ENCODE data around the gene ZBTB42.

The ZBTB42 gene

DNA sequence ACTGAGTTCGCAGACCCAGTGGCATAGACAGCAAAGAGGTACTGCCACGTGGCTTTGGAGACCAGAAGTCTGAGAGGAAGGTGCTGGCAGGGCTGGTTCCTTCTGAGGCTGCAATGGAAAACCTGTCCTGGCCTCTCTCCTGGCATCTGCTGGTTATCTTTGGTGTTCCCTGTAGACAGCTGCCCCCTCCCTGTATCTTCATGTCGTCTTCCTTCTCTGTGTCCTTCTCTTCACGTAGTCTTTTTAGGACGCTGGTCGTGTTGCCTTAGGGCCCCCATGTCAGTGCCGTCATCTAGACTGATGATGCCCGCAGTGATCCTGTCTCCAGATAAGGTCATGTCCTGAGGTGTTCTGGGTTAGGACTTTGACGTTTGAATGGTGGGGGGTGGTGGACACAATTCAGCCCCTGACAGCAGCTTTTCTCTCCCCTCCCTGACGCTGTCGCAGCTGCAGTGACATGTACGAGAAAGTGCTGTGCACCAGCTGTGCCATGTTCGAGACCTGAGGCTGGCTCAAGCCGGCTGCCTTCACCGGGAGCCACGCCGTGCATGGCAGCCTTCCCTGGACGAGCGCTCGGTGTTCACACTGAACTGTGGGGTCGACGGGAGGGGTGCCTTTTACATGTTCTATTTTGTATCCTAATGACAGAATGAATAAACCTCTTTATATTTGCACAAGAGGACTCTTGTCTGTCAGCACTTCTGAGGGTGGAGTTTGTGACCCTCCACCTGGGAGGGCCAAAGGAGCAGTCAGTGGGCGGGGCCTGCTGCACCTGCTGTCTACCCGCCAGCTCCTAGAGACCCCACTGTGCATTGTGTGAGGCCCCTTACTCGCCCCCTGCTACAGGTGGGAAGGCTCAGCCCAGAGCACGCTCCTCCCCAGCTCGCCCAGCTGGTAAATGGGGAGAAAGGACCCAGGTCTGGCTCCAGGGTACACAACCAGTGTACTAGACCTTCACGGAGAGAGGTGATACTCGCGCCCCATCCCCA, 41.6 kb upstream of the ZBTB42 start:
- H3K9me3 ChIP-seq (ENCODE audit: control insufficient read depth, low read length): no peaks in the 10 kb centered on the region
- peaks cover 5% of the 10 kb centered on the region for H3K36me3 ChIP-seq (ENCODE audit: control insufficient read depth, insufficient read depth, low read length)
- peaks cover 10% of the 10 kb centered on the region for H3K4me1 ChIP-seq (ENCODE audit: control insufficient read depth, insufficient read depth, low read length)
- no peak overlapping the region for H3K4me3 ChIP-seq (ENCODE audit: low read length)
- H3K9ac ChIP-seq (ENCODE audit: low read length): no peak overlapping the region
- H3K27me3 ChIP-seq (ENCODE audit: control insufficient read depth, insufficient read depth, low read length): no peaks in the 10 kb centered on the region

DNA sequence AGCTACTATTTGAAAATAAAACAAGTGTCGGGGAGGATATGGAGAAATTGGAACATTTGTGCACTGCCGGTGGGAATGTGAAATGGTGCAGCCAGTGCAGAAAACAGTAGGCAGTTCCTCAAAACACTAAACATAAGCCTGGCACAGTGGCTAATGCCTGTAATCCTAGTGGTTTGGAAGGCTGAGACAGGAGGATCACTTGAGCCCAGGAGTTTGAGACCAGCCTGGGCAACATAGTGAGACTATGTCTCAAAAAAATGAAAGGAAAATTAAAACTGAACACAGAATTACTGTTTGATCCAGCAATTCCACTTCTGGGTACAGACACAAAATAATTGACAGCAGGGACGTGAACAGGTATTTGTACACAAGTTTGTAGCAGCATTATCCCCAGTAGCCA, 35.4 kb upstream of the ZBTB42 start:
- H3K4me1 ChIP-seq (ENCODE audit: control insufficient read depth, insufficient read depth, low read length): peaks cover 3% of the 10 kb centered on the region
- H3K9me3 ChIP-seq (ENCODE audit: control insufficient read depth, low read length): no peaks in the 10 kb centered on the region
- H3K9ac ChIP-seq (ENCODE audit: low read length): no peak overlapping the region
- H3K4me3 ChIP-seq (ENCODE audit: low read length): no peak overlapping the region
- no peaks in the 10 kb centered on the region for H3K27me3 ChIP-seq (ENCODE audit: control insufficient read depth, insufficient read depth, low read length)
- H3K36me3 ChIP-seq (ENCODE audit: control insufficient read depth, insufficient read depth, low read length): no peaks in the 10 kb centered on the region

DNA sequence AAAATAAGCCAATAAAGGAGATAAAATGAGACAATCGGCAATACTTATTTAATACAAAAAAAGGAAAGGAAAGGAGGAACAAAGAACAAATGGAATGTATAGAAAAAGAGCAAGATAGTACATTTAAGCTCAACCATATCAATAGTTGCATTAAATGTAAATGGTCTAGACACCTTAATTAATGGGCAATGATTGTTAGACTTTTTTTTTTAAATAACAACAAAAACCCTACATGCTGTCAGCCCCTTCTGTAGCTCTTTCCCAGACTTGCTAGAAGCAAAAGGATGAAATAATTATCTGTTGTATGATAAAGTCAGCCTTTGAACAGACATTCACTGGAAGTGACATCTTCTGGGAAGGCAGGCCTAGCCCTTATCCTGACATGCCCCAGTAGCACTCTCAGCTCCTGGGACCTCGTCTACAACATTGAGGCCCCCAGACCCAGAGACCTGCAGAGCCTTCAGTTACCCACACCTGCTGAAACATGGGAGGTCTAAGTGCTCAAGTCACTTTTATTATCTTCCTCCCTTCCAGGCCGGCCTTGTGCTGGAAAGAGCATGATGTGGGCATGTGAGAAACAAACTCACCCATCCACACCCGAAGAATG, 34.5 kb upstream of the ZBTB42 start:
- Histone ChIP-seq H3K4me1 (ENCODE audit: control insufficient read depth, insufficient read depth, low read length) (peaks cover 3% of the 10 kb centered on the region), H3K9me3 (ENCODE audit: control insufficient read depth, low read length) (no peaks in the 10 kb centered on the region), H3K36me3 (ENCODE audit: control insufficient read depth, insufficient read depth, low read length) (peaks cover 8% of the 10 kb centered on the region), H3K27me3 (ENCODE audit: control insufficient read depth, insufficient read depth, low read length) (no peaks in the 10 kb centered on the region), H3K4me3 (ENCODE audit: low read length) (no peak overlapping the region), H3K9ac (ENCODE audit: low read length) (no peak overlapping the region)

DNA sequence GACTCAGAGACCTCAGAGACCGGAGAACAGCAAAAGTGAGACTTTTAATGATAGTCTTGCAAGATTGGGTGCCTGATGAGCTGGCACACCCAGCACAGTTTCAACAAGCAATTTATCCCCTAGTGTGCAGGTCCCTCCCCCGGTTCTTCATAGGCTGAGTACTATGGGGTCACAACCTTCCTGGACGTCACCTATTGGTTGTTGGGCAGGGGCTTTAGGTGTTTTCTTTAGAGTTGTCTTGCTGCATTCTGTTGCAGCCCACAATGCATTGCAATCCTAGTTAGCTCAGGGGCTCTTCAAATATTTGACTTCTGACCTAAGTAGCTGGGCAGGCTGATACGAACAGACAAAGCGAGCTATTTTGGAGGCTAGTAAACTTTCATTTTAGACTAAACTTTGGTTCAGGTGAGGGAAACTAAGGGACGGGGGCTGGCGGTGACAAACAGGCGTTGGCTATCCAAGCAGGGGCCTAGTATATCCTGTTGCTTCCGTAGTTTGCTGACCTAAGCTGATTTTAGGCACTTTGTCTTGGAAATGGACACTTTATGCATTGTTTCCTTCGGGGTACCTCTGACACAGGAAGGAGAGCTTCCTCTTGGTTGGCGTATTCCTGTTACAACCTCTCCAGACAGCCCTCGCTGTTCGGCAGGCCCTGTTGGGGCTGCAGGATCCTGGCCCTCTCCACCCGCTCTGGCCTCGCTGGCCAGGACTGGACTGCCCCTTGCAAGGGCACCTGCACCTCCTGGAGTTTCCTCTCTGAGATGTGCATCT, 33.9 kb upstream of the ZBTB42 start:
- no peak overlapping the region for H3K4me3 ChIP-seq (ENCODE audit: low read length)
- no peak overlapping the region for H3K9ac ChIP-seq (ENCODE audit: low read length)
- H3K9me3 ChIP-seq (ENCODE audit: control insufficient read depth, low read length): no peaks in the 10 kb centered on the region
- peaks cover 13% of the 10 kb centered on the region for H3K36me3 ChIP-seq (ENCODE audit: control insufficient read depth, insufficient read depth, low read length)
- peaks cover 9% of the 10 kb centered on the region for H3K4me1 ChIP-seq (ENCODE audit: control insufficient read depth, insufficient read depth, low read length)
- H3K27me3 ChIP-seq (ENCODE audit: control insufficient read depth, insufficient read depth, low read length): no peaks in the 10 kb centered on the region

DNA sequence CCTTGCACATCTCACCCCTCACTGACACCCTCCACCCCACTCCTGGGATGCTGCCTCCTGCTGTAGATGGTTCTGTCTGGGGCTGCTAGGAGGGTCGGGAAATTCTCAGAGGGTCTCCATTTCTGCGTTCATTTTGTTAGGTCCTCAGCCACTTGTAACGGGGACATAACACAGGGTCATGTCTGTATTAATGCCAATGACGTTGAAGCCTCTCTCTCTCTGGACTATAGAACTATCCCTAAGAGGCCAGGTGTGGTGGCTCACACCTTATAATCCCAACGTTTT, 33.3 kb upstream of the ZBTB42 start:
- Histone ChIP-seq H3K36me3 (ENCODE audit: control insufficient read depth, insufficient read depth, low read length) (peaks cover 13% of the 10 kb centered on the region), H3K4me1 (ENCODE audit: control insufficient read depth, insufficient read depth, low read length) (peaks cover 12% of the 10 kb centered on the region), H3K4me3 (ENCODE audit: low read length) (no peak overlapping the region), H3K9ac (ENCODE audit: low read length) (no peak overlapping the region), H3K9me3 (ENCODE audit: control insufficient read depth, low read length) (no peaks in the 10 kb centered on the region), H3K27me3 (ENCODE audit: control insufficient read depth, insufficient read depth, low read length) (no peaks in the 10 kb centered on the region)

DNA sequence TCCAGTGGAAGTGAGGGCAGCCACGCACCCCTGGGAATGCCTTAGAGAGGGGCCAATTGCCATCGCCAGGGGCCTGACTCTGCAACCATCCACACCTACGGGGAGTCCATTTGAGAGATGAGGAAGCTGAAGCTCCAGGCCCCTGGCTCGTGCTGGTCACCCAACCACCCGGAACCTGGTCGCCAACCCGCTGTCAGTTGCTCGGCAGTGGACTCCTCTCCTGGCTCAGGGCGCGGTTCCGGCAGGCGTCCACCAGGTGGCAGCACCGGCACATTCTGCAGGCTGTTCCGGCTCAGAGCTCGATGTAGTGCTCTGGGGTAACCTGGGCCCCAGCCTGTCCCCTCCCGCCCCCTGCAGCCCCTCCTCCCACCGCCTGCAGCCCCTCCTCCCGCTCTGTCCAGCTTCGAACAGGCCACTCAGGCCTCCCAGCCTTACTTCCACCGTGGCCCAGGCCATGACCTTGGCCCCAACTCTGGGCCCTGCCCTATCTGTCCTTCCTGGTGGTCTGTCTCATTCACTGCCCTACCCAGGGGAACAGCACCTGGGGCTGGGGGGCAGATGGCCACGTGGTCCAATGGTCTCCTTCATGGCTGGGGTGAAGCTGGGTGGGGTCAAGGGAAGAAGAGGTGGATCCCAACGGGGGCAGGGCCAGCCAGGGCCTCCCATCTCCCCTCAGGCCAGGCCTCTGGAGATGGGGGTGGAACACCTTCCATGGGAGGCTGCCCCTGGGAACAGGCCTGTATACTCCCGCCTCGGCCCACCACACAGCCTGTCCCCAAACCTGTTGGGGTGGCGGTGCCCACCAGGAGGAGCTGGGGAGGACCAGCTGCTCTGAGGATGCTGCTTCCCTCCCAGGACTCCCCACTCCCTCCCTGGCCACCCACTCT, 32.2 kb upstream of the ZBTB42 start:
- no peak overlapping the region for H3K9ac ChIP-seq (ENCODE audit: low read length)
- no peaks in the 10 kb centered on the region for H3K9me3 ChIP-seq (ENCODE audit: control insufficient read depth, low read length)
- peaks cover 13% of the 10 kb centered on the region for H3K36me3 ChIP-seq (ENCODE audit: control insufficient read depth, insufficient read depth, low read length)
- peaks cover 12% of the 10 kb centered on the region for H3K4me1 ChIP-seq (ENCODE audit: control insufficient read depth, insufficient read depth, low read length)
- no peaks in the 10 kb centered on the region for H3K27me3 ChIP-seq (ENCODE audit: control insufficient read depth, insufficient read depth, low read length)
- H3K4me3 ChIP-seq (ENCODE audit: low read length): no peak overlapping the region

DNA sequence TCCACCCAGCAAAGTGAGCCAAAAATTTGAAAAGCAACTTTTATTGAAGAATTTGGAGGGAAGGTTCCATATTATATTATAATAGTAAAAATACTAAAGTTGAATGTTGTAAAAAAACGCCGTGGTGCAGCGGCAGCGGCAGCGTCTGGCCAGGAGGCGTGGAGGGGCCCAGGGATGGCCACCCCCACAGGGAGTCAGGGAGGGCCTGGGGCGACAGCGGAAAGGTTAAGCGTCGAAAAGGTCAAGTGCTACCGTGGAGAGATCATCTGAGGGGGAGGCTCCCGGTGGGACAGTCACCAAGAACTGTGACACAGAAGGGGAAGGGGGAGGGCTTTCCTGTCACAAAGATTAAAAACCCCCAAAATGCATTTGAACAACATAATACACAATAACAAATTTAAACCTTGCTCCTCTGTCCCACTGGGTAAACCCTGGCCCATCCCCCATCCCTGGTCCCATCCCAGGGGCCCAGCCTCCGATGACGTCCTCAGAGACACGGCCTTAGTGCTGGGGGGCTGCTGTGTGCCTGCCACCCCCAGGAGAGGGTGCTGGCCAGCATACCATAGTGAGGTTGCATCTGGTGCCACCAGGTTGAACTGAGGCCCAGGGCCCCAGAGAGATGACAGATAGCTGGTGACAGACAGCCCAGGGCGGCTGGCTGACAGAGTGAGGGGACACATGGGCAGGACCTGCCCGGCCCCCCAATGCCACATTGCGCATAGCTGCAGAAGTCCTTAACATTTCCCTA, 31.4 kb upstream of the ZBTB42 start:
- H3K9me3 ChIP-seq (ENCODE audit: control insufficient read depth, low read length): no peaks in the 10 kb centered on the region
- H3K4me1 ChIP-seq (ENCODE audit: control insufficient read depth, insufficient read depth, low read length): peaks cover 12% of the 10 kb centered on the region
- peaks cover 13% of the 10 kb centered on the region for H3K36me3 ChIP-seq (ENCODE audit: control insufficient read depth, insufficient read depth, low read length)
- no peak overlapping the region for H3K9ac ChIP-seq (ENCODE audit: low read length)
- H3K4me3 ChIP-seq (ENCODE audit: low read length): no peak overlapping the region
- no peaks in the 10 kb centered on the region for H3K27me3 ChIP-seq (ENCODE audit: control insufficient read depth, insufficient read depth, low read length)

DNA sequence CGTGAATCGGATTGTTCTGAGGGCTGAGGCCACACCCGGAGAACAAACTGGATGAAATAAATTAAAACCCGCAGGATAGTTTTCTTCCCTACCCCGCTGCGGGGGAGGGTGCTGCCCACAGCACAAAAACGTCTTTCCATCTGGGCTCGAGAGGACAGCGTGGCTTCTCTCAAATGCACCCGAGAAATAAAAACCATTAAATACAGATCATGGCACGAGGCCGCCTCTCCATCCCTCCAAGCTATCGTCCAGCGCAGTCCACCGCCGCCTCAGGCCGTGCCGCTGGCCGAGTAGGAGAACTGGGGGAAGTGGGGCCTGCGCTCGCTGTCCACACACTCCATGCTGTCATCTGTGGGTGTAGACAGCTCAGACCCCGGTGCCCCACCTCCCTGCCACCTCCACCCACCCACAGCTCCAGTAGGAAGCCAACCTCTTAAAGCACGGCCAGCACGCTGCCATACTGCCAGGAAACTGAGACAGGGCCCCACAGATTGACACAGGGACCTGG, 30.8 kb upstream of the ZBTB42 start:
- no peaks in the 10 kb centered on the region for H3K9me3 ChIP-seq (ENCODE audit: control insufficient read depth, low read length)
- H3K4me1 ChIP-seq (ENCODE audit: control insufficient read depth, insufficient read depth, low read length): peaks cover 12% of the 10 kb centered on the region
- H3K27me3 ChIP-seq (ENCODE audit: control insufficient read depth, insufficient read depth, low read length): no peaks in the 10 kb centered on the region
- H3K4me3 ChIP-seq (ENCODE audit: low read length): no peak overlapping the region
- no peak overlapping the region for H3K9ac ChIP-seq (ENCODE audit: low read length)
- H3K36me3 ChIP-seq (ENCODE audit: control insufficient read depth, insufficient read depth, low read length): peaks cover 13% of the 10 kb centered on the region

DNA sequence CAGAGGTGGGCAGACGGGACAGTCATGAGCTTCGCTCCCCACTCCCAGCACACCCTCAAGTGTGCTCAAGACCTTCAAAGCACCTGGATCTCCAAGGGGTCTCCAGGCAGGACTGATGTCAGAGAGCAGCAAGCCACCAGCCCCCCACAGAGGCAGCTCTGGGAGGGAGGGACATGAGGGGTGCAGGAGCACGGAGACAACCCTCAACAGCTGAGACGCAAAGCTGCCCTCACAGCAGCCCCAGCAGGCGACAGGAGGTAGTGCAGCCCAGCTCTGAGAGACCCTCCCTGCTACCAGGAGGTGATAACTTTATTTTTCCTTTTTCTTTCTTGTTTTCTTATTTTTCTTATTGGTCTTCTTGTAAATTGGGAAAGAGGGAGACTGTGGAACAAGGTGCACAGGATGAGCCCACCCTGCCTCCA, 30.0 kb upstream of the ZBTB42 start:
- Histone ChIP-seq H3K4me1 (ENCODE audit: control insufficient read depth, insufficient read depth, low read length) (peaks cover 12% of the 10 kb centered on the region), H3K9me3 (ENCODE audit: control insufficient read depth, low read length) (no peaks in the 10 kb centered on the region), H3K9ac (ENCODE audit: low read length) (no peak overlapping the region), H3K27me3 (ENCODE audit: control insufficient read depth, insufficient read depth, low read length) (no peaks in the 10 kb centered on the region), H3K36me3 (ENCODE audit: control insufficient read depth, insufficient read depth, low read length) (peaks cover 13% of the 10 kb centered on the region), H3K4me3 (ENCODE audit: low read length) (no peak overlapping the region)

DNA sequence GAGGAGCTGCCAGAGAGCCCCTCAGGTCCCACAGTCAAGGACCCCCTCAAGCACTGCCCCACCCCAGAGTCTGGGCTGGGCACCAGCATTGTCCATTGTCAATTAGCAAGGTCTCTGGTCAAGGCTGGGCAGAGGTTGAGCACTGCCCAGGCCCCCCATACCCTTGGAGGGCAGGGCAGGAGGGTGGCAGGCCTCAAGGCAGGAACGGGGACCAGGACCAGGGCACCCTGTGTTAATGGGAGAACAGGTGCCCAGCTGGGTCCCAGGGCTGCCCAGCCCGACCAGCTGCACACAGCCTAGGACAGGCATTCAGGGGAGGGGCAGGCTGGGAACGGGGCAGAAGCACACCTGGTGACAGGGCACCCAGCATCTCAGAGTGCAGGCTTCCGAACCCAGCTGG, 29.5 kb upstream of the ZBTB42 start:
- Histone ChIP-seq H3K36me3 (ENCODE audit: control insufficient read depth, insufficient read depth, low read length) (peaks cover 13% of the 10 kb centered on the region), H3K4me3 (ENCODE audit: low read length) (no peak overlapping the region), H3K9me3 (ENCODE audit: control insufficient read depth, low read length) (no peaks in the 10 kb centered on the region), H3K4me1 (ENCODE audit: control insufficient read depth, insufficient read depth, low read length) (peaks cover 12% of the 10 kb centered on the region), H3K27me3 (ENCODE audit: control insufficient read depth, insufficient read depth, low read length) (no peaks in the 10 kb centered on the region), H3K9ac (ENCODE audit: low read length) (no peak overlapping the region)
